ENCODE measurements around the gene TC2N. TPM values are rescaled to one million over a fixed set of nuclear protein-coding genes. Genes with fewer than 3 reads are reported as not detected.

TC2N gene
- total and polyA plus RNA-seq, 2 donors (not counting 1 experiment from before 2014, with no cell fraction given): 3.7 to 10.4 TPM

- no peak overlapping the region for H3K27ac ChIP-seq (ENCODE audit: low read length in 2 of 2)
- H3K27ac Mint-ChIP-seq: no peak overlapping the region
- no peak for ATAC-seq (ENCODE audit: low read depth)
Measured at GRCh38 chr14:91891721-91892220, 24.4 kb upstream of the TC2N start.

GRCh38 chr14:91891101-91891500 lies 23.8 kb upstream of the TC2N start:
- Mint-ChIP-seq H3K4me3 (no peak overlapping the region), H3K27ac (no peak overlapping the region), H3K27me3 (peaks cover 4% of the 10 kb centered on the region), H3K9me3 (ENCODE audit: insufficient read depth) (no peaks in the 10 kb centered on the region), H3K4me1 (no peaks in the 10 kb centered on the region)
- Histone ChIP-seq H3K9me3 (ENCODE audit: control extremely low read depth in 1 of 3, control insufficient read depth in 2 of 3, insufficient read depth in 1 of 3, low read length in 2 of 3) (no peaks in the 10 kb centered on the region), H3K9ac (ENCODE audit: low read length) (no peak overlapping the region), H4K20me1 (ENCODE audit: control insufficient read depth, insufficient read depth, low read length, poor library complexity, severe bottlenecking) (no peaks in the 10 kb centered on the region), H3K27ac (ENCODE audit: low read length in 2 of 2) (no peak overlapping the region), H3K4me3 (ENCODE audit: control extremely low read depth in 1 of 5, extremely low read depth in 1 of 5, insufficient read depth in 1 of 5, low read depth in 2 of 5, low read length in 4 of 5) (no peak overlapping the region), H3K79me2 (ENCODE audit: control insufficient read depth, insufficient read depth, low read length) (no peaks in the 10 kb centered on the region), H3K36me3 (replicated peaks in 1 of 2; ENCODE audit: control extremely low read depth in 1 of 2, control insufficient read depth in 1 of 2, extremely low read depth in 1 of 2, insufficient read depth in 2 of 2, low read length in 1 of 2) (no peaks in the 10 kb centered on the region), H3K4me1 (ENCODE audit: control insufficient read depth in 2 of 2, insufficient read depth in 2 of 2, low read length in 2 of 2) (no peaks in the 10 kb centered on the region), H3K27me3 (replicated peaks in 1 of 4; ENCODE audit: control extremely low read depth in 1 of 4, control insufficient read depth in 3 of 4, insufficient read depth in 4 of 4, low read length in 3 of 4) (peaks cover 0 to 5% (median 0%) of the 10 kb centered on the region in 4 experiments), H2AFZ (ENCODE audit: insufficient read depth, low read depth, low read length, poor library complexity, severe bottlenecking) (no peak overlapping the region), H3K4me2 (replicated peaks; ENCODE audit: low read depth, low read length, poor library complexity, severe bottlenecking) (no peak overlapping the region)
- ATAC-seq (ENCODE audit: low read depth): no peak
- ChIA-PET POLR2A (no interaction called here), CTCF (interaction anchor here (0.7 kb wide), 2 partner anchors 8 to 241 kb away, joined by 3 read pairs; no protein-coding TSS in a partner anchor)
- 94% methylated on average over 5 of the region's 5 CpGs for WGBS (ENCODE audit: insufficient coverage)
- DNase-seq: no peak
- intact Hi-C loops (cut with micrococcal nuclease): no loop called here
- no peak for TF ChIP-seq CTCF (IDR thresholded peaks at IDR 0.05)
- no peak for TF ChIP-seq EZH2 (IDR thresholded peaks at IDR 0.05; ENCODE audit: borderline replicate concordance, insufficient read depth, low read depth, low read length, poor library complexity, severe bottlenecking)

More at GRCh38 chr14:91891721-91892220, 24.4 kb upstream of the TC2N start:
- no peak overlapping the region for H2AFZ ChIP-seq (ENCODE audit: insufficient read depth, low read depth, low read length, poor library complexity, severe bottlenecking)
- no peak overlapping the region for H3K4me3 Mint-ChIP-seq
- DNase-seq: no peak
- no peaks in the 10 kb centered on the region for H3K9me3 Mint-ChIP-seq (ENCODE audit: insufficient read depth)
- H3K27me3 ChIP-seq (replicated peaks in 1 of 4; ENCODE audit: control extremely low read depth in 1 of 4, control insufficient read depth in 3 of 4, insufficient read depth in 4 of 4, low read length in 3 of 4): peaks cover 0 to 5% (median 0%) of the 10 kb centered on the region in 4 experiments
- no peak overlapping the region for H3K9ac ChIP-seq (ENCODE audit: low read length)
- no peaks in the 10 kb centered on the region for H3K79me2 ChIP-seq (ENCODE audit: control insufficient read depth, insufficient read depth, low read length)
- ChIA-PET POLR2A (no interaction called here), CTCF (interaction anchor here (0.7 to 1.3 kb wide), 6 partner anchors 9 to 242 kb away, joined by 3 to 5 read pairs (median 3); no protein-coding TSS in a partner anchor)
- H3K4me1 Mint-ChIP-seq: no peaks in the 10 kb centered on the region
- intact Hi-C loops (cut with micrococcal nuclease): no loop called here
- no peak overlapping the region for H3K4me2 ChIP-seq (replicated peaks; ENCODE audit: low read depth, low read length, poor library complexity, severe bottlenecking)
- 63% methylated on average over 1 of the region's 3 CpGs for WGBS (ENCODE audit: insufficient coverage)
- no peaks in the 10 kb centered on the region for H4K20me1 ChIP-seq (ENCODE audit: control insufficient read depth, insufficient read depth, low read length, poor library complexity, severe bottlenecking)
- H3K36me3 ChIP-seq (replicated peaks in 1 of 2; ENCODE audit: control extremely low read depth in 1 of 2, control insufficient read depth in 1 of 2, extremely low read depth in 1 of 2, insufficient read depth in 2 of 2, low read length in 1 of 2): no peaks in the 10 kb centered on the region
- TF ChIP-seq EZH2 (IDR thresholded peaks at IDR 0.05; ENCODE audit: borderline replicate concordance, insufficient read depth, low read depth, low read length, poor library complexity, severe bottlenecking): no peak
- no peak for TF ChIP-seq CTCF (IDR thresholded peaks at IDR 0.05)
- H3K4me1 ChIP-seq (ENCODE audit: control insufficient read depth in 2 of 2, insufficient read depth in 2 of 2, low read length in 2 of 2): no peaks in the 10 kb centered on the region
- no peaks in the 10 kb centered on the region for H3K9me3 ChIP-seq (ENCODE audit: control extremely low read depth in 1 of 3, control insufficient read depth in 2 of 3, insufficient read depth in 1 of 3, low read length in 2 of 3)
- H3K27me3 Mint-ChIP-seq: peaks cover 4% of the 10 kb centered on the region
- H3K4me3 ChIP-seq (ENCODE audit: control extremely low read depth in 1 of 5, extremely low read depth in 1 of 5, insufficient read depth in 1 of 5, low read depth in 2 of 5, low read length in 4 of 5): no peak overlapping the region
